DMS114 treated with DMSO at 0.1 percent for 48 hours (cell line): ENCODE measurements around the gene PNO1.
"Not testable (repeated sequence)": the region's sequence is repeated elsewhere in the genome, so short reads cannot be mapped to it uniquely, and the experiment has no call there.

Experiments used
- DNase-seq: peaks from one replicate; lab custom pipeline; 2025; ENCODE audit not compliant: unreplicated experiment; lab: John Stamatoyannopoulos, UW

PNO1 gene

GRCh38 chr2:68156419-68156818 is 1.3 kb upstream of the PNO1 start:
- DNase-seq, result no peak

GRCh38 chr2:68157002-68157401 is 686 bp upstream of the PNO1 start:
- no peak for DNase-seq

GRCh38 chr2:68158134-68158447 is 403 bp downstream of the PNO1 start:
- DNase-seq, result no peak

GRCh38 chr2:68163641-68164040 is 6.0 kb downstream of the PNO1 start:
- DNase-seq, result no peak

- no peak for DNase-seq
These were observed 9.5 kb downstream of the PNO1 start for GRCh38 chr2:68167186-68167585.

GRCh38 chr2:68169308-68169707 is 11.6 kb downstream of the PNO1 start:
- DNase-seq, result no peak

GRCh38 chr2:68171146-68171545 is 13.5 kb downstream of the PNO1 start:
- no peak for DNase-seq

GRCh38 chr2:68171684-68172083 is 14.0 kb downstream of the PNO1 start:
- DNase-seq, result no peak

- DNase-seq, result no peak
These were observed 14.8 kb downstream of the PNO1 start for GRCh38 chr2:68172521-68172920.

GRCh38 chr2:68172990-68173700 is 15.5 kb downstream of the PNO1 start:
- DNase-seq, result no peak

GRCh38 chr2:68175210-68175609 is 17.5 kb downstream of the PNO1 start:
- not testable (repeated sequence) for DNase-seq

- no peak for DNase-seq
These were observed 19.0 kb downstream of the PNO1 start for GRCh38 chr2:68176657-68177056.

GRCh38 chr2:68177541-68177940 is 19.9 kb downstream of the PNO1 start:
- no peak for DNase-seq

GRCh38 chr2:68178432-68178831 is 20.7 kb downstream of the PNO1 start:
- DNase-seq, result no peak

- no peak for DNase-seq
These were observed 21.4 kb downstream of the PNO1 start for GRCh38 chr2:68178954-68179627.

GRCh38 chr2:68182902-68183301 is 25.2 kb downstream of the PNO1 start:
- no peak for DNase-seq

- no peak for DNase-seq
These were observed 28.0 kb downstream of the PNO1 start for GRCh38 chr2:68185541-68186164.

- DNase-seq, result no peak
These were observed 29.6 kb downstream of the PNO1 start for GRCh38 chr2:68187329-68187728.

GRCh38 chr2:68188831-68189230 is 31.1 kb downstream of the PNO1 start:
- DNase-seq, result no peak

- no peak for DNase-seq
These were observed 32.5 kb downstream of the PNO1 start for GRCh38 chr2:68189991-68190784.

GRCh38 chr2:68190991-68191731 is 33.5 kb downstream of the PNO1 start:
- DNase-seq, result no peak
